GM18511 (cell line): ENCODE measurements around the gene PLEKHH3.
"Not testable (repeated sequence)": the region's sequence is repeated elsewhere in the genome, so short reads cannot be mapped to it uniquely, and the experiment has no call there.

ENCODE experiments used
- ATAC-seq: cut with Tn5 transposase; IDR thresholded peaks from one replicate; pipeline ENCODE4 v1.9.1; 2021; ENCODE audit warnings: mild to moderate bottlenecking, moderate library complexity; ENCODE audit not compliant: unreplicated experiment

Gene PLEKHH3

DNA sequence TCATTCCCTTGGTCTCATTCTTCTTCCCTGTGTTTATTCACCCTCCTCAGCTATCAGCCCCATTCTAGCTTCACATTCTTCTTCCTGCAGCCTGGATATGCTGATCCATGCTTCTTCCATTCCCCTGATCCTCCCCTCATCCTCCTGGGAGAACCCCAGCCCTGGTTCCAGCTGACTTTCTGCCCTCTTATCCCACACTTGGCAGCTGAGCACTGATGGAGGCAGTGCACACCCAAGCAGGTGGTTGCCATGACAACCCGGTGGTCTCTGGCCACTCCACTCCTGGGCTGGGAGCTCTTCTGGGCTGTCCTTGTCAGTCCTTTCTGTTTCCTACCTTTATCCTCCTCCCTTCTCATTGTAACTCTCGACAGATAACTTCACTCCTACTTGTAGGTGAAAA lies 34.5 kb downstream of the PLEKHH3 start:
- no peak for ATAC-seq

DNA sequence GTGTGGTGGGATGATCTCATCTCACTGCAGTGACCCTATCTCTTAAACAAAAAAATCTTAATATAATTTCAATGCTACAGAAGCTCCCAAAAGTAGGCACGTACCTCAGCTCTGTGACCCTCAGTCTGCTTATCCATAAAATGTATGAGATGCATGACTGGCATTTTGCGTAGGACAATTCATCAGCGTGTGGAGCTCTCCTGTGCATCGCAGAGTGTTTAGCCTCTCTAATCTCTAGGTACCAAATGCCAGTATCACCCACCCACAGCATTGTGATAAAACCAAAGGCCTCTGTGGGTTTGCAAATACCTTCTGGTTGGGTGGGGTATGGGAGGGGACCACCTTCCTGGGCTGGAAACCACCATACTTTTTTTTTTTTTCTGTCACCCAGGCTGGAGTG lies 36.7 kb downstream of the PLEKHH3 start:
- no peak for ATAC-seq

- ATAC-seq: no peak
These were observed 37.2 kb downstream of the PLEKHH3 start for GRCh38 chr17:42639525-42640113.

- ATAC-seq: no peak
These were observed 43.8 kb downstream of the PLEKHH3 start for GRCh38 chr17:42632949-42633444.

- no peak for ATAC-seq
These were observed 47.3 kb downstream of the PLEKHH3 start for GRCh38 chr17:42629411-42630009.

DNA sequence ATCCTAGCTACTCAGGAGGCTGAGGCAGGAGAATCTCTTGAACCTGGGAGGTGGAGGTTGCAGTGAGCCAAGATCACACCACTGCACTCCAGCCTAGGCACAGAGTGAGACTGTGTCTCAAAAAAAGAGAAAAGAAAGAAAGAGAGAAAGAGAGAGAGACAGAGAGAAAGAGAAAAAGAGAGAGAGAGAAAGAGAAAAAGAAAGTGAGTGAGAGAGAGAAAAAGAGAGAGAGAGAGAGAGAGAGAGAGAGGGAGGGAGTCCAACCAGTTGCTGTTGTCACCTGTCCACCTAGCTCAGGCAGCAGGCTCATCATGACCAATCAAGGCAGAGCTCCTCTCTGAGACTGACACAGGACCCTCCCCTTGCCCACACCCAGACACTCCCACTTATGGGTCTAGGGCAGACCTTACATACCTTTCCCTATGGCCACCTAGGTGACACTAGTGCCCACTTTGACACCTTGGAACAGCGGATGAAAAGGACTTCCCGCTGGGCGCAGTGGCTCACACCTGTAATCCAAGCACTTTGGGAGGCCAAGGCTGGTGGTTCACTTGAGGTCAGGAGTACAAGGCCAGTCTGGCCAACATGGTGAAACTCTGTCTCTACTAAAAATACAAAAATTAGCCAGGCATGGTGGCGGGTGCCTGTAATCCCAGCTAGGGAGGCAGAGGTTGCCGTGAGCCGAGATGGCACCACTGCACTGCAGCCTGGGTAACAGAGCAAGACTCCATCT lies 49.6 kb downstream of the PLEKHH3 start:
- ATAC-seq: not testable (repeated sequence)

DNA sequence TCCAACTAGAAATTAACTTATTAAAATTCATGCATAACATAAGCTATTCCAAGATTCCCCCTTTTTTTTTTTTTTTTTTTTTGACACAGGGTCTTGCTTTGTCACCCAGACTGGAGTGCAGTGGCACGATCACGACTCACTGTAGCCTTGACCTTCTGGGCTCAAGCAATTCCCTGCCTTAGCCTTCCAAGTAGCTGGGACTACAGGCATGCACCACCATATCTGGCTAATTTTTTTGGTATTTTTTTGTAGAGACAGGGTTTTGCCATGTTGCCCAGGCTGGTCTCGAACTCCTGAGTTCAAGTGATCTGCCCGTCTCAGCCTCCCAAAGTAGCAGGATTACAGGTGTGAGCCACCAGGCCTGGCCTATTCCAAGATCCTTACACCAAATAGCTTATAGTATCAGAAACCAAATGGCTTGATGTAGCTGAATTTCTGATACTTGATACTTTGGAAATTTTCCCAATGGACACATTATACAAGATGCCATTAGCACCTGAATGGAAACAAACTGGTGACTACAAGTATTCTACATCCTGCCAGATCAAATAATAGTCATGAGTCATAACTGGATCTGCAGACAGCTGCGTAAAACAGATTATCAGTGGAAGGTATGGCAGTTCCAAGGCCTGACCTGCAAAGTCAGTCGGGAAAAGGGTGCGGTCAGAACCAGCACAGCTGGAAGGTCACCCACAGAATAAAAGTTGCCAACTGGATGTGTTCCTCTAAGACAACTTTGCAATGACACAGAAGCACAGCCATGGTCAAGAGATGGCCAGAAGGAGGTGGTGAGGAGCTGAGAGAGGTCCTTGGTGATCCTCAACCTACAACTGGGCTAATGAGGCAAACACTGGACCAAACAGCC lies 52.8 kb downstream of the PLEKHH3 start:
- no peak for ATAC-seq

- no peak for ATAC-seq
These were observed 53.5 kb downstream of the PLEKHH3 start for GRCh38 chr17:42623271-42623670.

DNA sequence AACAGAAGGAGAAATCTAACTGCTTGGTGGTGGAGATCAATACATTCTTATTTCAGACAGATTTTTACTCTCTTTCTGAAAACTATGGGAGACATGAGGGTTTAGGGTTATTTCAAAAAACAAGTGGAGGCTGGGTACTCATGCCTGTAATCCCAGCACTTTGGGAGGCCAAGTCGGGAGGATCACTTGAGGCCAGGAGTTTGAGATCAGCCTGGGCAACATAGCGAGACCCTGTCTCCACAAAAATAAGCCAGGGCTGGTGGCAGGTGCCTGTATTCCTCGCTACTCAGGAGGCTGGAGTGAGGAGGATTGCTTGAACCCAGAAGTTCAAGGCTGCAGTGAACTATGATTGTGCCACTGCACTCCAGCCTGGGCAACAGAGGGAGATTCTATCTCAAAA lies 54.8 kb downstream of the PLEKHH3 start:
- ATAC-seq: not testable (repeated sequence)

DNA sequence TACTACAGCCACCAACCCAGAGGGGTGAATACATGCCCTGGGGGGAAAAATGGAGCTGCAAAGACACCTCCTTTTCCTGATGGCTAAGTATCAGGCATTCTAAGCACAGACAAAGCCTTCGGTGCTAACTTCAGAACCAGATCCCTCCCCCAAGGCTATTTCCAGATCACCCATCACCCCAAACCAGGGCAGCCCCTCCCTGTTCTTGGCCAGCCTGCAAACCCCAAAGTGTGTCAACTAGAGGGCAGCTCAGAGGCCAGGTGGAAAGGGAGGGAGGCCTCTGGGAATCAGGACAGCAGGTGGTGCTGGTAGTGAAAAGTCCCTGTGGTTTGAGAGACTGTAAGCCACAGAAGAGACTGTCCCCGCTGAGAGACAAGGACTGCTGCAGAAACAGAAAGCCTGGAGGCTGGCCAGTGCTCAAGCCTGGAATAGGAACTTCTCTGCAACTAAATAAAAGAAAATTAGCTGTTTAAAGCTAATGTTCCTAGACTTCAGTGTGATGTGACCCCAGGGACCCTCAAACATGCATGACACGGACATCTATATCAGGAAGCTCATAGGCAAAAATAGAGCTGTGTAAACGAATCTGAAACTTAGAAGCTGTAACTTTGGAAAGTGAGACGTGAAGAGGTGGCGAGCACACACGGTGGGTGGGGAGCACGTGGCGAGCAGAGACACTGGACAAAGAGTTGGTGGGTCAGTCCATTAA lies 58.2 kb downstream of the PLEKHH3 start:
- peak; percentile 82 for ATAC-seq

DNA sequence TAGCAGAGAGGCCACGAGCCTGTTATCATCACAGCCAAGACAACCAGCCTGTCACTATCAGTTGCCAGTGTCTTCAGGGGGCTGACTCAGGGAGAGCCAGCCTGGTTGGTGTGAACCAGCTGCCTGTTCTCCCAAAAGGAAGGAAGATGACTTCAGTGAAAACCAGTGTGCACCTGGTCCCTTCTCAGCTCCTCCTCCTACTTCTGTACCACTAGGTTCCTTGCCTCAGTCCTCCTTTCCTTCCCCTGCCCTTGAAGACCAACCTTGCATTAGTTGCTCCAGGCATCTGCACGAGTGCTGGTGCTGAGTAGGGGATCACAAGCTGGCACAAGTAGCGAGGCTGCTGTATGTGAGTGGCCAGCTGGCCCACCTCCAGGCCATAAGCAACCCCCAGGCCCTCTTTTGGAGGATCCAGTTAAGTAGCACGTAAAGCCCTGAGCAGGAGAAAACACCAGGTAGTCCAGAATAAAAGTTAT lies 58.8 kb downstream of the PLEKHH3 start:
- peak; percentile 29 for ATAC-seq
